GM19463 (cell line): Measurements from ENCODE around the gene PHOX2B.
"Not testable (repeated sequence)": the region's sequence is repeated elsewhere in the genome, so short reads cannot be mapped to it uniquely, and the experiment has no call there.

Source experiments
- ATAC-seq: cut with Tn5 transposase; IDR thresholded peaks from one replicate; pipeline ENCODE4 v1.9.1; 2021; ENCODE audit warnings: mild to moderate bottlenecking, moderate library complexity; ENCODE audit not compliant: unreplicated experiment

PHOX2B gene

GRCh38 chr4:41714364-41715000, 34.0 kb downstream of the PHOX2B start:
- ATAC-seq = no peak

- ATAC-seq = no peak
These were observed 34.8 kb downstream of the PHOX2B start for GRCh38 chr4:41713768-41714167.

- ATAC-seq = no peak
These were observed 36.1 kb downstream of the PHOX2B start for GRCh38 chr4:41712425-41712824.

- not testable (repeated sequence) for ATAC-seq
These were observed 36.9 kb downstream of the PHOX2B start for GRCh38 chr4:41711654-41712053.

- ATAC-seq = no peak
These were observed 38.6 kb downstream of the PHOX2B start for GRCh38 chr4:41709844-41710481.

GRCh38 chr4:41703785-41704184, 44.7 kb downstream of the PHOX2B start:
- ATAC-seq = no peak

GRCh38 chr4:41702770-41703169, 45.8 kb downstream of the PHOX2B start:
- ATAC-seq = no peak

- ATAC-seq = no peak
These were observed 46.5 kb downstream of the PHOX2B start for GRCh38 chr4:41701983-41702382.

GRCh38 chr4:41696763-41697162, 51.8 kb downstream of the PHOX2B start:
- ATAC-seq = no peak

- no peak for ATAC-seq
These were observed 52.4 kb downstream of the PHOX2B start for GRCh38 chr4:41696131-41696530.
